ENCODE results near the gene SHE.

Gene SHE

DNA sequence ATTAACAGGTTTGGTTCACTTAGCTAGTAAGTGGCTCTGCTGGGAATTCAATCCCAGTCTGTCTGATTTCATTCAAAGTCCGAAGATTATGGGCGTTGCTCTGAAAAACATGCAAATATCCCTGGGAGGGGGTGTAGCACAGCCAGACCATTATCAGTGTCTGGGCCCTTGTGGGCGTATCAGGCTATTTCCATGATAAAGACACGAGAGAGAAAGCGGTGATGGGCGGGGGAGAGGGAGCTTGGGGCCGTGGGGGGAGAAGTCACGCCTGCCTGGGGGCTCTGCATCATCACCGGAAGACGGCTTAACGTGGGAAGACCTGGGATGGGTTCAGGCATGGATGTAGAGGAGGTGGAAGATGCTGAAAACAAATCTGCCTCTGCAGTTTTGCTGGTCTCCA is 71.3 kb downstream of the SHE start:
- H3K4me2 ChIP-seq (ENCODE audit: low read depth, low read length, poor library complexity, severe bottlenecking) = no peak overlapping the region
- no peaks in the 10 kb centered on the region for H3K9me2 ChIP-seq (replicated peaks; ENCODE audit: insufficient read depth, low read length)
- no peaks in the 10 kb centered on the region for H3F3A ChIP-seq (ENCODE audit: insufficient read depth)
- no peak overlapping the region for H3K9ac ChIP-seq (ENCODE audit: low read length)
- no peak overlapping the region for H3K27ac ChIP-seq (ENCODE audit: low read depth, low read length)
- no peaks in the 10 kb centered on the region for H3K27me3 ChIP-seq (ENCODE audit: low read length)
- H3K9me3 ChIP-seq (ENCODE audit: insufficient read depth, low read length) = no peaks in the 10 kb centered on the region
- H4K20me1 ChIP-seq (ENCODE audit: low read depth, low read length) = no peaks in the 10 kb centered on the region
- no peak overlapping the region for H3K4me3 ChIP-seq (ENCODE audit: insufficient read depth, low read length, poor library complexity, severe bottlenecking)
- TF ChIP-seq EZH2phosphoT487 (conservative IDR thresholded peaks at IDR 0.05; ENCODE audit: low read length) (no peak), CTCF (IDR thresholded peaks at IDR 0.05; ENCODE audit: insufficient read depth, low read length, poor library complexity, severe bottlenecking) (no peak)
- H3K36me3 ChIP-seq (ENCODE audit: low read length) = no peaks in the 10 kb centered on the region
- no peaks in the 10 kb centered on the region for H3K79me2 ChIP-seq (ENCODE audit: insufficient read depth, low read length)
- no peak overlapping the region for H2AFZ ChIP-seq (ENCODE audit: low read depth, low read length, severe bottlenecking)

- H3K9me2 ChIP-seq (replicated peaks; ENCODE audit: insufficient read depth, low read length) = no peaks in the 10 kb centered on the region
- H3K9ac ChIP-seq (ENCODE audit: low read length) = no peak overlapping the region
- H3K27me3 ChIP-seq (ENCODE audit: low read length) = no peaks in the 10 kb centered on the region
- no peaks in the 10 kb centered on the region for H4K20me1 ChIP-seq (ENCODE audit: low read depth, low read length)
- TF ChIP-seq EZH2phosphoT487 (conservative IDR thresholded peaks at IDR 0.05; ENCODE audit: low read length) = no peak
- no peak for TF ChIP-seq CTCF (IDR thresholded peaks at IDR 0.05; ENCODE audit: insufficient read depth, low read length, poor library complexity, severe bottlenecking)
- no peaks in the 10 kb centered on the region for H3F3A ChIP-seq (ENCODE audit: insufficient read depth)
- H2AFZ ChIP-seq (ENCODE audit: low read depth, low read length, severe bottlenecking) = no peak overlapping the region
- no peak overlapping the region for H3K4me3 ChIP-seq (ENCODE audit: insufficient read depth, low read length, poor library complexity, severe bottlenecking)
- H3K36me3 ChIP-seq (ENCODE audit: low read length) = no peaks in the 10 kb centered on the region
- no peaks in the 10 kb centered on the region for H3K9me3 ChIP-seq (ENCODE audit: insufficient read depth, low read length)
- no peak overlapping the region for H3K27ac ChIP-seq (ENCODE audit: low read depth, low read length)
- H3K4me2 ChIP-seq (ENCODE audit: low read depth, low read length, poor library complexity, severe bottlenecking) = no peak overlapping the region
- no peaks in the 10 kb centered on the region for H3K79me2 ChIP-seq (ENCODE audit: insufficient read depth, low read length)
These were observed 72.2 kb downstream of the SHE start for GRCh38 chr1:154429841-154430611.
